SK-N-SH treated with all-trans-retinoic acid at 6 μM for 48 hours (cell line): ENCODE data around the gene NNMT.
A peak's percentile ranks its signal among the peaks of the same experiment; 100 is the strongest.

Experiments
- ISL1 ChIP-seq: fragments of 250-450 bp; sonication (Bioruptor Pico); IDR thresholded peaks from 2 replicates; pipeline ENCODE4 v2.1.2; 2022; ENCODE audit warnings: mild to moderate bottlenecking, moderate library complexity
- SNAI2 ChIP-seq: fragments of 250-450 bp; sonication (Bioruptor Pico); IDR thresholded peaks from 2 replicates; pipeline ENCODE4 v1.5.0; 2020; ENCODE audit warnings: mild to moderate bottlenecking, moderate library complexity
- ZFP3 ChIP-seq: fragments of 250-450 bp; sonication (Bioruptor Pico); IDR thresholded peaks from 2 replicates; pipeline ENCODE4 v1.5.0; 2020; ENCODE audit warnings: mild to moderate bottlenecking, moderate library complexity
- ZFP30 ChIP-seq: fragments of 450-650 bp; formaldehyde crosslinking; IDR thresholded peaks from 2 replicates; pipeline ENCODE4 v1.5.0; 2022; ENCODE audit warnings: mild to moderate bottlenecking, moderate library complexity
- ZNF70 ChIP-seq: fragments of 450-650 bp; formaldehyde crosslinking; IDR thresholded peaks from 2 replicates; pipeline ENCODE4 v1.5.0; 2020; ENCODE audit warnings: mild to moderate bottlenecking, moderate library complexity

DNA sequence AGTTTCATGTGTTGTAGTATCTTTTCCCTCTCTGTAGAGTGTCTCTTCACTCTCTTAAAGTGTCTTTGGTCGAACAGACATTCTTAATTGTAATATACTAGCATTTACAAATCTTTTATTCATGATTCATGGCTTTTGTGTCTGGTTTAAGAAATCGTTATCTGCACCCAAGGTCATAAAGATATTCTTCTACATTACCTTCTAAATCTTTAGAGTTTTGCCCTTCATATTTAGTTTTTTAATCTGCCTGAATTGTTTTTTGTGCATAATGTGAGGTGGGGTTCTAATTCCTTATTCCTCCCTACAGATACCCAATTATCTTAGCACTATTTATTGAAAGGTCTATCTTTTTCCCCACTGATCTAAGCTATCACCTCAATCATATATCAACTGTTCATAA lies 9.0 kb upstream of the NNMT start:
- TF ChIP-seq ISL1 (CRISPR knock-in tag) (no peak), SNAI2 (CRISPR knock-in tag) (no peak), ZFP3 (peak; percentile 98), ZFP30 (CRISPR knock-in tag) (no peak), ZNF70 (CRISPR knock-in tag) (no peak)
